Activated CD4-positive, CD25-positive, alpha-beta regulatory T cell treated with anti-CD3 and anti-CD28 coated beads, Interleukin-2, amount 50 U/mL, for 72 hours (primary cell): ENCODE measurements around the gene SHISA5.
"Not testable (repeated sequence)": the region's sequence is repeated elsewhere in the genome, so short reads cannot be mapped to it uniquely, and the experiment has no call there.

ENCODE experiments used
- DNase-seq: peaks from one replicate; pipeline ENCODE4 v3.0.0; 2021

Gene SHISA5

GRCh38 chr3:48504051-48504946 lies at the start of gene SHISA5:
Gene SHISA5, minus strand, starts transcription at chr3:48504174. Its CDS starts 80 bp downstream, at chr3:48504094.
- peak; percentile 72 for DNase-seq

- no peak for DNase-seq
Observed at GRCh38 chr3:48553361-48553760, 49.4 kb upstream of the SHISA5 start.

- DNase-seq: no peak
Observed at GRCh38 chr3:48552111-48552951, 48.4 kb upstream of the SHISA5 start.

- not testable (repeated sequence) for DNase-seq
Observed at GRCh38 chr3:48551651-48552050, 47.7 kb upstream of the SHISA5 start.

GRCh38 chr3:48548729-48549705 lies 45.0 kb upstream of the SHISA5 start:
- peak; percentile 86 for DNase-seq

GRCh38 chr3:48548126-48548525 lies 44.2 kb upstream of the SHISA5 start:
- DNase-seq: no peak

- no peak for DNase-seq
Observed at GRCh38 chr3:48546203-48546829, 42.3 kb upstream of the SHISA5 start.

GRCh38 chr3:48544141-48544540 lies 40.2 kb upstream of the SHISA5 start:
- no peak for DNase-seq

GRCh38 chr3:48543271-48543866 lies 39.4 kb upstream of the SHISA5 start:
- no peak for DNase-seq

GRCh38 chr3:48538451-48538850 lies 34.5 kb upstream of the SHISA5 start:
- no peak for DNase-seq

GRCh38 chr3:48536785-48537184 lies 32.8 kb upstream of the SHISA5 start:
- DNase-seq: no peak

- DNase-seq: no peak
Observed at GRCh38 chr3:48536116-48536515, 32.1 kb upstream of the SHISA5 start.

GRCh38 chr3:48535578-48535977 lies 31.6 kb upstream of the SHISA5 start:
- DNase-seq: no peak

GRCh38 chr3:48532977-48533337 lies 29.0 kb upstream of the SHISA5 start:
- no peak for DNase-seq

- no peak for DNase-seq
Observed at GRCh38 chr3:48532271-48532976, 28.4 kb upstream of the SHISA5 start.

- not testable (repeated sequence) for DNase-seq
Observed at GRCh38 chr3:48530701-48531100, 26.7 kb upstream of the SHISA5 start.

- no peak for DNase-seq
Observed at GRCh38 chr3:48528754-48529153, 24.8 kb upstream of the SHISA5 start.

- DNase-seq: no peak
Observed at GRCh38 chr3:48528048-48528447, 24.1 kb upstream of the SHISA5 start.

- DNase-seq: no peak
Observed at GRCh38 chr3:48524970-48525369, 21.0 kb upstream of the SHISA5 start.

GRCh38 chr3:48521635-48522034 lies 17.7 kb upstream of the SHISA5 start:
- DNase-seq: no peak

- DNase-seq: no peak
Observed at GRCh38 chr3:48519277-48519643, 15.3 kb upstream of the SHISA5 start.
